Aorta (tissue), 5 donors: Measurements from ENCODE around the gene SLCO1B1. TPM values are rescaled to one million over a fixed set of nuclear protein-coding genes. Genes with fewer than 3 reads are reported as not detected.
"Not testable (repeated sequence)": the region's sequence is repeated elsewhere in the genome, so short reads cannot be mapped to it uniquely, and the experiment has no call there.

Experiments
- ATAC-seq: fragments of 200-7000 bp; cut with Tn5 transposase; one replicate; pipeline ENCODE4 v1.9.1; 2022; ENCODE audit warnings: moderate library complexity; ENCODE audit not compliant: low FRiP score
- DNase-seq, 2 donors: peaks; one replicate each; pipeline ENCODE4 v3.0.0-alpha.2; 2020
- H3K27ac ChIP-seq, 2 donors: one replicate each; pipeline ENCODE4 v1.5.1; 2013; ENCODE audit warnings: low read length in 2 of 2, mild to moderate bottlenecking in 2 of 2, moderate library complexity in 2 of 2, control low read depth in 1 of 2, inconsistent platforms in 1 of 2, low read depth in 1 of 2
- H3K27me3 ChIP-seq, 2 donors: one replicate each; pipeline ENCODE4 v1.6.1; 2013; ENCODE audit warnings: control low read depth in 1 of 2, low read length in 1 of 2, mild to moderate bottlenecking in 1 of 2, moderate library complexity in 1 of 2; ENCODE audit not compliant: insufficient read depth in 2 of 2, control insufficient read depth in 1 of 2
- H3K36me3 ChIP-seq, 2 donors: one replicate each; pipeline ENCODE4 v1.6.1; 2013; ENCODE audit warnings: control low read depth in 1 of 2, low read length in 1 of 2, mild to moderate bottlenecking in 1 of 2; ENCODE audit not compliant: insufficient read depth in 2 of 2, control insufficient read depth in 1 of 2
- H3K4me1 ChIP-seq, 2 donors: one replicate each; pipeline ENCODE4 v1.6.1; 2013; ENCODE audit warnings: low read length in 2 of 2, control low read depth in 1 of 2, mild to moderate bottlenecking in 1 of 2, moderate library complexity in 1 of 2; ENCODE audit not compliant: insufficient read depth in 2 of 2, control insufficient read depth in 1 of 2
- H3K4me3 ChIP-seq, 2 donors: one replicate each; pipeline ENCODE4 v1.5.1; 2013; ENCODE audit warnings: low read length in 2 of 2, control low read depth in 1 of 2, mild to moderate bottlenecking in 1 of 2
- H3K9me3 ChIP-seq: one replicate; pipeline ENCODE4 v1.6.1; 2013; ENCODE audit warnings: mild to moderate bottlenecking, low read length; ENCODE audit not compliant: control insufficient read depth
- WGBS, 2 donors: extraction: QIAGEN DNeasy Blood & Tissue Kit; methylation state at CpG; one replicate each; pipeline ENCODE4 v1.1.7; 2013; 5-methylcytosine and 5-hydroxymethylcytosine counted together
- intact Hi-C, 2 donors: fragments of 100-400 bp; cut with DNase I; formaldehyde crosslinking; loops; one replicate each; pipeline versions ENCODE4 v1.14.2 to v1.15.0; 2022
- polyA plus RNA-seq, 2 donors: library from polyadenylated mRNA; stranded (reverse); fragments of 200-250 nt; gene quantifications; one replicate each; pipeline ENCODE4 v1.2.3, GENCODE V29; 2013
- total RNA-seq, 2 donors: library from RNA; stranded (reverse); fragmentation: NEBNext Ultra II Directional; extraction: Animal tissue kit (Norgen Biotek cat#: 25700); gene quantifications; one replicate each; pipeline ENCODE4 v1.2.1, GENCODE V29; 2021
- donor health status: healthy with polysubstance abuse.
- donor health status: Bipolar disorder and iron deficiency.
- donor health status: DM: no; HTN: no; CAD: no.
- donor health status: DM: no; HTN: no; CAD: no.
- donor health status: DM: yes; HTN: yes; CAD: no.

SLCO1B1 gene
- total and polyA plus RNA-seq, 4 donors = not detected

DNA sequence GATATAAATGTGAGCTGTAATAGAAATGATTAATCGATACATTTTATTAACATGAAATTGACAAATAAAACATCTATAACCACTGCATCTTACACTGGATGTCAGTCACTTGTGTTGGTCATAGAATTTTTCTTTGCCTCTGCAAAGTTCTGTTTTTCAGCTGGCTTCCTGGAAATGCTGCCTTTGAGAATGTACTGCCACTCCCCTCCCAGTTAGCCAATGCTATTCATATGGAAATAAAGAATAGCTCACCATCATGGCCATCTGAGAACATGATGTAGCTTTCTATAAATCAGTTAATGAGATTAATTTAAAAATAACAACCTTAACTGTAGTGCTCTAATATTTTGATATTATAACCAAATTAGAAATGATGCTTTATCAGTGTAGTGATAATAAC lies 41.1 kb downstream of the SLCO1B1 start:
- DNase-seq (no peak), ATAC-seq (no peak)
- H3K27me3 ChIP-seq = no peaks in the 10 kb centered on the region
- no peaks in the 10 kb centered on the region for H3K9me3 ChIP-seq
- no peaks in the 10 kb centered on the region for H3K36me3 ChIP-seq
- 96 to 100% methylated on average over 1 of the region's 1 CpG for WGBS, 2 donors
- H3K4me1 ChIP-seq = no peaks in the 10 kb centered on the region
- H3K27ac ChIP-seq = no peak overlapping the region
- intact Hi-C loops = no loop called here
- no peak overlapping the region for H3K4me3 ChIP-seq

DNA sequence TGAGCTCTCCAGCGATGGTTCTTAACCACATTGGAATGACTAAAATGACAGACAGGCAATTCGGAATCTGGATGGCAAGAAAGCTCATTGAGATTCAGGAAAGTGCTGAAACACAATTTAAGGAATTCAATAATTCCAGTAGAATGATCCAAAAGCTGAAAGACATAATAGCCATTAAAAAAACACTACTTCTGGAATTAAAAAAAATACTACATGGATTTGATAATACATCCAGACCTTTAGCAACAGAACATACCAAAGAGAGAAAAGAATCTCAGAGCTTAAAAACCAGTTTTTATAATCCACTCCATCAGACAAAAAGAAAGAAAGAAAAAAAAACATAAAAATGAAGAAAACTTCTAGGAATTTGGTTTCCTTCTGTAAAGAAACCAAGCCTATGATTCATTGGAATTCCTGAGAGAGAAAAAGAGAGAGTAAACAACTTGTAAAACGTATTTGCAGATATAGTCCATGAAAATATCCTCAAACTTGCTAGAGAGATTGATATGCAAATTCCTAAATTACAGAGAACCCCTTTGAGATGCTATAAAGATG lies 52.8 kb downstream of the SLCO1B1 start:
- 24 to 45% methylated on average over 3 of the region's 3 CpGs for WGBS, 2 donors
- ATAC-seq (no peak), DNase-seq (no peak)
- Histone ChIP-seq H3K27ac (no peak overlapping the region), H3K9me3 (no peaks in the 10 kb centered on the region), H3K36me3 (no peaks in the 10 kb centered on the region), H3K4me1 (no peaks in the 10 kb centered on the region), H3K4me3 (no peak overlapping the region), H3K27me3 (no peaks in the 10 kb centered on the region)
- intact Hi-C loops = no loop called here

DNA sequence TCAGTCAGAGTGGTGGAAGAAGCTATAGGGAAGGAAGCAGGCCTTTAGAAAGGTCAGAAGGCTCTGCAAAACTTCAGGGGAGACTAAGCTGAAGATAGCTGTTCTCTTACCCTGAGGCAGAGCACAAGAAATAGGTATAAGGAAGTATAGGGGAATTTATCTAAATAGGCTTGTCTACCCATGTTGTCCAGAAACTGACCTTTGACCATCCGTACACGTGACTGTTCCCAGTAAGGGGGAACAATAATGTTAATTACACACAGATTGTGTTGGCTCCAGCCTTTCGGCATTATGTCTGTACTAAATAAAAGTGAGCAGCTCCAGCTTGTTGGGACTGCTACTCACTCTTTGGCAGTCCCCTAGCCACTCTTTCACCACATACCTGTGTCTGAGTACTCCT lies 59.0 kb downstream of the SLCO1B1 start:
- Histone ChIP-seq H3K27me3 (no peaks in the 10 kb centered on the region), H3K4me1 (no peaks in the 10 kb centered on the region), H3K4me3 (no peak overlapping the region), H3K9me3 (peaks cover 1% of the 10 kb centered on the region), H3K27ac (no peak overlapping the region), H3K36me3 (no peaks in the 10 kb centered on the region)
- 77 to 81% methylated on average over 3 of the region's 3 CpGs for WGBS, 2 donors
- ATAC-seq = no peak
- DNase-seq = no peak
- intact Hi-C loops = no loop called here

DNA sequence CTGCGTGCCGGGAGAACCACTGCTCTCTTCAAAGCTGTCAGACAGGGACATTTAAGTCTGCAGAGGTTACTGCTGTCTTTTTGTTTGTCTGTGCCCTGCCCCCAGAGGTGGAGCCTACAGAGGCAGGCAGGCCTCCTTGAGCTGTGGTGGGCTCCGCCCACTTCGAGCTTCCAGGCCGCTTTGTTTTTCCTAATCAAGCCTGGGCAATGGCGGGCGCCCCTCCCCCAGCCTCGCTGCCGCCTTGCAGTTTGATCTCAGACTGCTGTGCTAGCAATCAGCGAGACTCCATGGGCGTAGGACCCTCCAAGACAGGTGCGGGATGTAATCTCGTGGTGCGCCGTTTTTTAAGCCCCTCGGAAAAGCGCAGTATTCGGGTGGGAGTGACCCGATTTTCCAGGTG lies 83.4 kb downstream of the SLCO1B1 start:
- DNase-seq, H3K27ac ChIP-seq, H3K4me3 ChIP-seq, H3K27me3 ChIP-seq, H3K4me1 ChIP-seq, H3K9me3 ChIP-seq, ATAC-seq, H3K36me3 ChIP-seq, intact Hi-C loops: not testable (repeated sequence)
- 86 to 88% methylated on average over 17 to 19 of the region's 19 CpGs for WGBS, 2 donors

DNA sequence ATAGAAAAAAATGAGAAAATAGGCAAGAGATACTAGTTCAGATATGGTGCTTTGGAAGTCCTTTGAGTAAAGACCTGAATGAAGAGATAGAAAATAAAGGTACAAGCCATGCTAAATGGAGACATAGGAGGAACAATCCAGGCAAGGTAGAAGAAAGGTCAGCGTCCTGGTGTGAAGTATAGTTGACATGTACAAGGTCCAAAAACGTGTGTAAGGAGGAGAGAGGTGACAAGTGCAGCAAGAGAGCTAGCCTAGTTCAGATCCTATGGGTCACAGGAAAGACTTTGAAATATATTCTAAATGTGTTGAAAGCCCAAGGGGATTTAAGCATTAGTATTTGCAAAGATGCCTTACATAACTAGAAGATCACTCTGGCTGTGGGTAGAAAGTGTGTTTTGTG lies 88.2 kb downstream of the SLCO1B1 start:
- ATAC-seq = no peak
- Histone ChIP-seq H3K4me1 (no peaks in the 10 kb centered on the region), H3K27me3 (no peaks in the 10 kb centered on the region), H3K9me3 (no peaks in the 10 kb centered on the region), H3K4me3 (no peak overlapping the region), H3K27ac (no peak overlapping the region), H3K36me3 (no peaks in the 10 kb centered on the region)
- intact Hi-C loops = no loop called here
- WGBS, 2 donors = 49 to 61% methylated on average over 2 of the region's 2 CpGs
- DNase-seq = no peak

DNA sequence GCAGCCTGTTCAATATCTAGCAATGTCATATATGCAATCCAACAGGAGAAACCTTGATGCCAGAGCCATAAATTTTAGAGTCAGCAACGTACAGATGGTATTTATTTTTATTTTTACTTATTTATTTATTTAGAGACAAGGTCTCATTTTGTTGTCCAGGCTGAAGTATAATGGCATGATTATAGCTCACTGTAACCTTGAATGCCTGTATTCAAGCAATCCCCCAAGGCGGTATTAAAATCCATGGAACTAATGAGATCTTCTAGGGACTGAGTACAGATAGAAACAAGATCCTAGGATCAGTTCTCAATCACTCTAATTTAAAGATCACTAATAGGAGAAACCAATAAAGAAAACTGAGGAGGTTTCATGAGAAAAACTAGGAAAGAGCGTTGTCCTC lies 89.3 kb downstream of the SLCO1B1 start:
- WGBS, 2 donors = 77 to 78% methylated on average over 3 of the region's 3 CpGs
- ATAC-seq = no peak
- no peaks in the 10 kb centered on the region for H3K4me1 ChIP-seq
- no peaks in the 10 kb centered on the region for H3K36me3 ChIP-seq
- intact Hi-C loops = no loop called here
- no peaks in the 10 kb centered on the region for H3K9me3 ChIP-seq
- no peak for DNase-seq
- H3K27ac ChIP-seq = no peak overlapping the region
- no peak overlapping the region for H3K4me3 ChIP-seq
- H3K27me3 ChIP-seq = no peaks in the 10 kb centered on the region

DNA sequence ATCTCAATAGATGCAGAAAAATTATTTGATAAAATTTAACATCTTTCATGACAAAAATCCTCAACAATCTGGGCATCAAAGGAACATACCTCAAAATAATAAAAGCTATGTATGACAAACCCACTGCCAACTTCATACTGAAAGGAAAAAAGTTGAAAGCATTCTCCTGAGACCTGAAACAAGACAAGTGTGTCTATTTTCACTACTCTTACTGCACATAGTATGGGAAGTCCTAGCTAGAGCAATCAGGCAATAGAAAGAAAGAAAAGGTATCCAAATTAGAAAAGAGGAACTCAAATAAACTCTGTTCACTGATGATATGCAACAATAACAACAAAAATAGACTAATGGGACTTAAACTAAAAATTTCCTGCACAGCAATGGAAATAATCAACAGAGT lies 90.1 kb downstream of the SLCO1B1 start:
- intact Hi-C loops = no loop called here
- no peak overlapping the region for H3K27ac ChIP-seq
- H3K9me3 ChIP-seq = no peaks in the 10 kb centered on the region
- H3K36me3 ChIP-seq = no peaks in the 10 kb centered on the region
- DNase-seq (no peak), ATAC-seq (no peak)
- no peaks in the 10 kb centered on the region for H3K27me3 ChIP-seq
- H3K4me1 ChIP-seq = no peaks in the 10 kb centered on the region
- no peak overlapping the region for H3K4me3 ChIP-seq

DNA sequence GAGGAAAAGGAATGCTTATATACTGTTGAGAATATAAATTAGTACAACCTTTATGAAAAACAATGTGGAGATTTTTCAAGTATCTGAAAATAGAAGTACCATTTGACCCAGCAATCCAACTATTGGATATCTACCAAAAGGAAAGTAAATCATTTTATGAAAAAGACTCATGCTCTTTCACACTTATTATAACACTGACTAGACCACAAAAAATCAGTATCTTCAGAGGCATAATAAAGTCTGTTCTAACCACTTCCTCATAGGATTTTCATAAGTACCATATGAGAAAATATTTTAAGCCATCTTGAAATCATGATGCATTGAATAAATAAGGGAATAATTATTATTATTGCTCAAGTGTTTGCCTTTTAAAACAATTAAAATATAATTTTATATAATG lies 90.8 kb downstream of the SLCO1B1 start:
- no peak overlapping the region for H3K4me3 ChIP-seq
- H3K9me3 ChIP-seq = no peaks in the 10 kb centered on the region
- no peaks in the 10 kb centered on the region for H3K4me1 ChIP-seq
- DNase-seq (no peak), ATAC-seq (no peak)
- H3K36me3 ChIP-seq = no peaks in the 10 kb centered on the region
- H3K27ac ChIP-seq = no peak overlapping the region
- H3K27me3 ChIP-seq = no peaks in the 10 kb centered on the region
- intact Hi-C loops = no loop called here

DNA sequence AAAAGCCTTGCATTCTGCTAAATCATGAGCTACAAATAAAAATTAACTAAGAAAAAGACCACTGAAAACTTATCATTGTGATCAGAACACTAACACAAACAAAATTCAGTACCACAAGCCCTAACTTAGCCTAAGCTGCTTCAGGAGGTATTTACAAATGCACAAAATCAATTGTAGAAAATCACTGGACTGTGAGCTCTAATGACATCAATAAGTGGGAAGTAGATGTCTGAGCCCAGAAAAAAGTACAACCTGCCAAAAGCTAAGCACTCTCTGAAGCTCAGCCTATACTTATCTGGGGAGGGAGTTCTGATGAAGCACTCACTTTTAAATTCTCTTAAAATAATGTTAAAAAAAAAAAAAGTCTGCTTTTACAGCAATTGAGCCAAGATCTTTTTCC lies 92.9 kb downstream of the SLCO1B1 start:
- Histone ChIP-seq H3K9me3 (no peaks in the 10 kb centered on the region), H3K36me3 (no peaks in the 10 kb centered on the region), H3K4me3 (no peak overlapping the region), H3K27me3 (no peaks in the 10 kb centered on the region), H3K27ac (no peak overlapping the region), H3K4me1 (no peaks in the 10 kb centered on the region)
- ATAC-seq (no peak), DNase-seq (no peak)
- intact Hi-C loops = no loop called here
